GM12875 (cell line): ENCODE results near the gene FAM13B.

ENCODE experiments used
- H3K4me3 ChIP-seq: one replicate; pipeline ENCODE4 v1.5.1; 2011; ENCODE audit warnings: low read depth, low read length, control low read depth
- CTCF ChIP-seq: IDR thresholded peaks from 2 replicates; pipeline ENCODE4 v1.5.1; 2011; ENCODE audit warnings: low read depth, mild to moderate bottlenecking, control low read depth, inconsistent platforms, low read length, moderate library complexity, borderline replicate concordance; ENCODE audit not compliant: insufficient read depth

FAM13B gene

GRCh38 chr5:138022912-138023311 lies 10.0 kb downstream of the FAM13B start:
- no peak for TF ChIP-seq CTCF
- no peak overlapping the region for H3K4me3 ChIP-seq

- no peak overlapping the region for H3K4me3 ChIP-seq
- no peak for TF ChIP-seq CTCF
Measured at GRCh38 chr5:138021771-138022170, 11.1 kb downstream of the FAM13B start.

GRCh38 chr5:138018849-138019248 lies 14.0 kb downstream of the FAM13B start:
- TF ChIP-seq CTCF, result no peak
- no peak overlapping the region for H3K4me3 ChIP-seq

GRCh38 chr5:138015916-138016315 lies 17.0 kb downstream of the FAM13B start:
- TF ChIP-seq CTCF, result no peak
- no peak overlapping the region for H3K4me3 ChIP-seq

GRCh38 chr5:138011991-138012390 lies 20.9 kb downstream of the FAM13B start:
- no peak for TF ChIP-seq CTCF
- H3K4me3 ChIP-seq, result no peak overlapping the region

GRCh38 chr5:138000102-138000723 lies 32.7 kb downstream of the FAM13B start:
- no peak for TF ChIP-seq CTCF
- H3K4me3 ChIP-seq, result no peak overlapping the region

GRCh38 chr5:137997726-137998213 lies 35.1 kb downstream of the FAM13B start:
- H3K4me3 ChIP-seq, result no peak overlapping the region
- TF ChIP-seq CTCF, result no peak
